ENCODE data around the gene AGPAT3. TPM values are rescaled to one million over a fixed set of nuclear protein-coding genes. Genes with fewer than 3 reads are reported as not detected.

The AGPAT3 gene
- total and polyA plus RNA-seq, 8 donors: 13.6 to 49.6 (median 31.4) TPM

DNA sequence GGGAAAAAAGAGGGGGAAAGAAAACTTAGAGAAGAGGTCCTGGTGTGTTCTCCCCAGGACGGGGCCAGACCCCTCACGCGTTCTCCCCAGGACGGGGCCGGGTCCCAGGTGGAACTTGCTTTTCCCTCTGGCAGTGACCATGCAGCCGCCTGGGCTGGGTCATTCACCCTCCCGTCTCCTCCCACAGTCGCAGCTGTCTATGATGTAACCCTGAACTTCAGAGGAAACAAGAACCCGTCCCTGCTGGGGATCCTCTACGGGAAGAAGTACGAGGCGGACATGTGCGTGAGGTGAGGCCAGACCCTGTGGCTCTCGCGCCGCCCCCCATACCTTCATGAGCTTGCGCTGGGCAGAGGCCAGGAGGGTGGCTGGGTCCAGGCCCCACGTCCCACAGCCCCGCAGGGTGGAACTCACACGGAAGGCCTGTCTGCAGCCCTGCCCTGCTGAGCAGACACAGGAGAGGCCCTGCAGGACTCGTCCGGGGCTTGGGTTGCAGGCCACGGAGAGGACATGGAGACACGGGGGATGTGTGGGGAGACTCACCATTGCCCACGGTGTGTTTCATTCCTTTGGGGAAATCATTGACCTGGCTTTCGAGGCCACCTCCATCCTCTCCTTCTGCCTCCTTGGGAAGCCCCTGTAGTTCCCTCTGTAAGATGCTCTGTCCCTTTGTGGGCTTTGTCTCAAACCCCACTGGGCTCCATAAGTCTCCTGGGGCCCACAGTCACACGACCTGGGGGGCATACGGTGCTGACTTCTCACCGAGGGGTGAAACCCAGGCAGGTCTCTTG, 106.4 kb downstream of the AGPAT3 start:
- ATAC-seq (no peak), FAIRE-seq (no peak), DNase-seq (no peak)
- H3K4me1 ChIP-seq: no peaks in the 10 kb centered on the region
- peaks cover 0 to 35% (median 14%) of the 10 kb centered on the region in 3 donors for H3K36me3 ChIP-seq
- TF ChIP-seq, protein P1, sequence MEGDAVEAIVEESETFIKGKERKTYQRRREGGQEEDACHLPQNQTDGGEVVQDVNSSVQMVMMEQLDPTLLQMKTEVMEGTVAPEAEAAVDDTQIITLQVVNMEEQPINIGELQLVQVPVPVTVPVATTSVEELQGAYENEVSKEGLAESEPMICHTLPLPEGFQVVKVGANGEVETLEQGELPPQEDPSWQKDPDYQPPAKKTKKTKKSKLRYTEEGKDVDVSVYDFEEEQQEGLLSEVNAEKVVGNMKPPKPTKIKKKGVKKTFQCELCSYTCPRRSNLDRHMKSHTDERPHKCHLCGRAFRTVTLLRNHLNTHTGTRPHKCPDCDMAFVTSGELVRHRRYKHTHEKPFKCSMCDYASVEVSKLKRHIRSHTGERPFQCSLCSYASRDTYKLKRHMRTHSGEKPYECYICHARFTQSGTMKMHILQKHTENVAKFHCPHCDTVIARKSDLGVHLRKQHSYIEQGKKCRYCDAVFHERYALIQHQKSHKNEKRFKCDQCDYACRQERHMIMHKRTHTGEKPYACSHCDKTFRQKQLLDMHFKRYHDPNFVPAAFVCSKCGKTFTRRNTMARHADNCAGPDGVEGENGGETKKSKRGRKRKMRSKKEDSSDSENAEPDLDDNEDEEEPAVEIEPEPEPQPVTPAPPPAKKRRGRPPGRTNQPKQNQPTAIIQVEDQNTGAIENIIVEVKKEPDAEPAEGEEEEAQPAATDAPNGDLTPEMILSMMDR (IDR thresholded peaks at IDR 0.05): no peak
- no peak overlapping the region for H3K27ac ChIP-seq
- H3K9me3 ChIP-seq: no peaks in the 10 kb centered on the region
- 87 to 88% methylated on average over 29 of the region's 29 CpGs for WGBS, 2 donors
- intact Hi-C loops (cut with DNase I): no loop called here
- no peaks in the 10 kb centered on the region for H3K27me3 ChIP-seq
- H3K4me3 ChIP-seq: no peak overlapping the region

DNA sequence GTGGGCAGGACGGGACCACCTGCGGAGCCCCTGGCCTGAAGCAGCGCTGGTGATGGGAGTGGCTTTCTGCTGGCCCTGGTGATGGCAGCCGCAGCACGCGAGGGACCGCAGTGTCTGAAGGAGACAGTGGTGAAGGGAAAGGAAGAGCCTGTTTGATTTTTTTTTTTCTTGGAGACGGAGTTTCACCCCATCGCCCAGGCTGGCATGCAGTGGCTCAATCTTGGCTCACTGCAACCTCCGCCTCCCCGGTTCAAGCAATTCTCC, 106.9 kb downstream of the AGPAT3 start:
- Histone ChIP-seq H3K27me3 (no peaks in the 10 kb centered on the region), H3K9me3 (no peaks in the 10 kb centered on the region), H3K36me3 (peaks cover 0 to 35% (median 14%) of the 10 kb centered on the region in 3 donors), H3K4me1 (no peaks in the 10 kb centered on the region), H3K27ac (no peak overlapping the region), H3K4me3 (no peak overlapping the region)
- FAIRE-seq (no peak), DNase-seq (no peak), ATAC-seq (no peak)
- WGBS, 2 donors: 94 to 97% methylated on average over 10 to 11 of the region's 11 CpGs
- TF ChIP-seq, protein P1 (IDR thresholded peaks at IDR 0.05): no peak
- intact Hi-C loops (cut with DNase I): no loop called here

DNA sequence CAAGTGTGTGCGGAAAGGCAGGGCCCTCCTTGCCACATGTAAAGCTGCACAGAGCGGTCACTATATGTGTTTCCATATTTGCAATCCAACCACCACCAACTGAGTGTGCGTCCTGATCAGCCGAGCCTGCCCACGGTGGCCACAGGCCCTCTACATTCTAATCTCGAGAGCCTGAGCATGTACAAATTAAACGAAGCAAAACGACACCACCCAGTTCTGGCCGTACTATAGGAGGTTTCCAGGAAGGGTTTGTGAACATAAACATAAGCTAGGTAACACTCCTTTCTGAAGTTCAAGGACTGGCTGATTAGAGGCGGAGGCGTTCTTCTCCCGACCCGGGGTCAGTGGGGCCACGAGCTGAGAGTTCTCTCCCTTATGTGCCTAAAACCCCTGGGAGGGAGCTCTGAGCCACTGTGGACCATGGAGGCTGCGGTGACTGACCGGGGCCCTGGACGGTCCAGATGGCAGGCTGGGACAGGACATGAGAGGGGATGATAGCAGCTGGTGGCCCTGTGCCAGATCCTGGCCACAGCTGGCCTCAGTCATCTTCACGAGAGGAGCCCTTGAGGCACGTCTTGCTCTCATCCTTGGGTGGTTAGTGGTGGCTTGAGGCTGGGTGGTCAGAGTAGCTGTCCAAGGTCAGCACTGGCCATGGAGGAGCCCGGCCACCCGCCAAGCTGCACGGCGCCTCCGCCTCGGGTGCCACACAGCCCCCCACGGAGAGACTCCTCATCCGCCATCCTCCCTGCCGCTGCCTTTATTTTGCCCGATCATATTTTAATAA, 108.0 kb downstream of the AGPAT3 start:
- ATAC-seq (no peak), FAIRE-seq (no peak), DNase-seq (no peak)
- TF ChIP-seq, protein P1 (IDR thresholded peaks at IDR 0.05): no peak
- 81 to 85% methylated on average over 29 of the region's 29 CpGs for WGBS, 2 donors
- Histone ChIP-seq H3K9me3 (no peaks in the 10 kb centered on the region), H3K4me1 (no peaks in the 10 kb centered on the region), H3K27ac (no peak overlapping the region), H3K27me3 (no peaks in the 10 kb centered on the region), H3K4me3 (no peak overlapping the region), H3K36me3 (peaks cover 0 to 35% (median 14%) of the 10 kb centered on the region in 3 donors)
- intact Hi-C loops (cut with DNase I): no loop called here

DNA sequence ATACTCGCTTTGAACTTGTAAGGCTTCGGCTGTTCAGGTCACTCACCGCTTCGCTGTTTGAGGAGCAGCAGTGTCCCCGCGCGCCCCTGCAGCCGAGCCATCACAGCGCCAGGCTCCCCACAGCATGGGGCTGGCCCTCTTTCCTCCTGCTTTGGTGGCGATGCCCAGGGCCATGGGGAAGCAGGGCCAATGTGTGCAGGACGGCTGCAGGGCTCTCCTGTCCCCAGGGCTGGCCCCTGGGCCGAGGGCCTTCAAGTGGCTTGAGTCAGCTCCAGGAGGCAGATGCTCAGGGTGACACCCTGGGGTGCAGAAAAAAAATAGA, 108.6 kb downstream of the AGPAT3 start:
- Histone ChIP-seq H3K27me3 (no peaks in the 10 kb centered on the region), H3K36me3 (peaks cover 0 to 34% (median 14%) of the 10 kb centered on the region in 3 donors), H3K27ac (no peak overlapping the region), H3K4me1 (no peaks in the 10 kb centered on the region), H3K4me3 (no peak overlapping the region), H3K9me3 (no peaks in the 10 kb centered on the region)
- DNase-seq (no peak), ATAC-seq (no peak), FAIRE-seq (no peak)
- intact Hi-C loops (cut with DNase I): no loop called here
- WGBS, 2 donors: 86 to 93% methylated on average over 12 of the region's 12 CpGs
- TF ChIP-seq, protein P1 (IDR thresholded peaks at IDR 0.05): no peak

All from pancreas (tissue), 10 donors.